ENCODE results near the gene LRRC4C. TPM values are rescaled to one million over a fixed set of nuclear protein-coding genes. Genes with fewer than 3 reads are reported as not detected.

Gene LRRC4C
- total RNA-seq, 1 donor from 2014 or later: not detected

GRCh38 chr11:40387240-40387980, 1072.0 kb downstream of the LRRC4C start:
- DNase-seq (ENCODE audit: low read depth, low spot score): no peak

GRCh38 chr11:40384991-40385390, 1074.5 kb downstream of the LRRC4C start:
- DNase-seq (ENCODE audit: low read depth, low spot score): no peak

GRCh38 chr11:40381481-40381880, 1078.0 kb downstream of the LRRC4C start:
- no peak for DNase-seq (ENCODE audit: low read depth, low spot score)

GRCh38 chr11:40380835-40381234, 1078.6 kb downstream of the LRRC4C start:
- DNase-seq (ENCODE audit: low read depth, low spot score): no peak

- no peak for DNase-seq (ENCODE audit: low read depth, low spot score)
Observed at GRCh38 chr11:40376331-40376730, 1083.1 kb downstream of the LRRC4C start.

- no peak for DNase-seq (ENCODE audit: low read depth, low spot score)
Observed at GRCh38 chr11:40370821-40371616, 1088.4 kb downstream of the LRRC4C start.

GRCh38 chr11:40360206-40360798, 1099.2 kb downstream of the LRRC4C start:
- no peak for DNase-seq (ENCODE audit: low read depth, low spot score)

GRCh38 chr11:40354121-40354520, 1105.3 kb downstream of the LRRC4C start:
- DNase-seq (ENCODE audit: low read depth, low spot score): no peak

- no peak for DNase-seq (ENCODE audit: low read depth, low spot score)
Observed at GRCh38 chr11:40340911-40341310, 1118.5 kb downstream of the LRRC4C start.

- DNase-seq (ENCODE audit: low read depth, low spot score): peak; percentile 57
Observed at GRCh38 chr11:40338739-40339138, 1120.7 kb downstream of the LRRC4C start.

GRCh38 chr11:40338062-40338461, 1121.4 kb downstream of the LRRC4C start:
- no peak for DNase-seq (ENCODE audit: low read depth, low spot score)

GRCh38 chr11:40337118-40337517, 1122.3 kb downstream of the LRRC4C start:
- peak; percentile 17 for DNase-seq (ENCODE audit: low read depth, low spot score)

GRCh38 chr11:40328890-40329614, 1130.4 kb downstream of the LRRC4C start:
- peak; percentile 100 for DNase-seq (ENCODE audit: low read depth, low spot score)

GRCh38 chr11:40323241-40323640, 1136.2 kb downstream of the LRRC4C start:
- no peak for DNase-seq (ENCODE audit: low read depth, low spot score)

- no peak for DNase-seq (ENCODE audit: low read depth, low spot score)
Observed at GRCh38 chr11:40321537-40321936, 1137.9 kb downstream of the LRRC4C start.

GRCh38 chr11:40316171-40316570, 1143.3 kb downstream of the LRRC4C start:
- no peak for DNase-seq (ENCODE audit: low read depth, low spot score)

- no peak for DNase-seq (ENCODE audit: low read depth, low spot score)
Observed at GRCh38 chr11:40315122-40315521, 1144.3 kb downstream of the LRRC4C start.

- no peak for DNase-seq (ENCODE audit: low read depth, low spot score)
Observed at GRCh38 chr11:40314327-40314726, 1145.1 kb downstream of the LRRC4C start.

GRCh38 chr11:40306938-40307548, 1152.4 kb downstream of the LRRC4C start:
- peak; percentile 48 for DNase-seq (ENCODE audit: low read depth, low spot score)

GRCh38 chr11:40302669-40303068, 1156.8 kb downstream of the LRRC4C start:
- DNase-seq (ENCODE audit: low read depth, low spot score): peak; percentile 26

- DNase-seq (ENCODE audit: low read depth, low spot score): no peak
Observed at GRCh38 chr11:40295466-40295865, 1164.0 kb downstream of the LRRC4C start.

Measured in pulmonary artery endothelial cell (primary cell).